DOHH2 (cell line): Measurements from ENCODE around the gene PYDC2.

Source experiments
- H3F3A ChIP-seq: fragments of 200-600 bp; sonication (generic), shearing (Covaris generic); 2 replicates; pipeline ENCODE4 v1.6.0; 2016; ENCODE audit warnings: antibody characterized with exemption, mild to moderate bottlenecking; ENCODE audit not compliant: control insufficient read depth, insufficient read depth
- H3K27ac ChIP-seq: fragments of 200-600 bp; sonication (generic); 2 replicates; pipeline ENCODE4 v1.5.1; 2014; ENCODE audit warnings: low read depth, mild to moderate bottlenecking, low read length, moderate library complexity
- H3K27me3 ChIP-seq: fragments of 200-600 bp; sonication (generic); 2 replicates; pipeline ENCODE4 v1.6.1; 2014; ENCODE audit warnings: mild to moderate bottlenecking, low read length, mixed read lengths; ENCODE audit not compliant: control insufficient read depth
- H3K36me3 ChIP-seq: fragments of 200-600 bp; sonication (generic); 2 replicates; pipeline ENCODE4 v1.6.1; 2014; ENCODE audit warnings: mild to moderate bottlenecking, low read length, moderate library complexity, mixed read lengths; ENCODE audit not compliant: control insufficient read depth
- H3K4me1 ChIP-seq: fragments of 200-600 bp; sonication (generic); 2 replicates; pipeline ENCODE4 v1.6.1; 2014; ENCODE audit warnings: mild to moderate bottlenecking, low read length, mixed read lengths; ENCODE audit not compliant: control insufficient read depth
- H3K4me2 ChIP-seq: fragments of 200-600 bp; sonication (generic); 2 replicates; pipeline ENCODE4 v1.6.0; 2014; ENCODE audit warnings: mild to moderate bottlenecking, low read length, moderate library complexity
- H3K4me3 ChIP-seq: fragments of 200-600 bp; sonication (generic); 2 replicates; pipeline ENCODE4 v1.5.1; 2014; ENCODE audit warnings: mild to moderate bottlenecking, low read length, mixed read lengths
- H3K79me2 ChIP-seq: fragments of 200-600 bp; sonication (generic); 2 replicates; pipeline ENCODE4 v1.6.1; 2014; ENCODE audit warnings: mild to moderate bottlenecking, low read length, mixed read lengths; ENCODE audit not compliant: control insufficient read depth
- H3K9me2 ChIP-seq: fragments of 200-600 bp; sonication (generic); replicated peaks from 2 replicates; pipeline ENCODE4 v1.6.1; 2014; ENCODE audit warnings: mild to moderate bottlenecking, low read length, mixed read lengths; ENCODE audit not compliant: control insufficient read depth
- H3K9me3 ChIP-seq: fragments of 200-600 bp; sonication (generic); 2 replicates; pipeline ENCODE4 v1.6.1; 2014; ENCODE audit warnings: antibody characterized with exemption, low read length, mixed read lengths; ENCODE audit not compliant: control insufficient read depth, insufficient read depth
- H4K20me1 ChIP-seq: fragments of 200-600 bp; sonication (generic); 2 replicates; pipeline ENCODE4 v1.6.0; 2014; ENCODE audit warnings: low read depth, mild to moderate bottlenecking, antibody characterized with exemption, low read length, moderate library complexity; ENCODE audit not compliant: control insufficient read depth, insufficient read depth
- EZH2phosphoT487 ChIP-seq: fragments of 200-600 bp; sonication (generic); IDR thresholded peaks from 2 replicates; pipeline ENCODE4 v1.6.1; 2017; ENCODE audit warnings: borderline replicate concordance, mild to moderate bottlenecking, antibody characterized with exemption, low read length, moderate library complexity, mixed read lengths
- TF ChIP-seq, protein P1 (sequence below): fragments of 200-600 bp; sonication (generic); IDR thresholded peaks from one replicate; pipeline ENCODE4 v1.5.1; 2014; ENCODE audit warnings: antibody characterized with exemption, mild to moderate bottlenecking, low read depth, low read length; ENCODE audit not compliant: poor library complexity, severe bottlenecking

The PYDC2 gene

DNA sequence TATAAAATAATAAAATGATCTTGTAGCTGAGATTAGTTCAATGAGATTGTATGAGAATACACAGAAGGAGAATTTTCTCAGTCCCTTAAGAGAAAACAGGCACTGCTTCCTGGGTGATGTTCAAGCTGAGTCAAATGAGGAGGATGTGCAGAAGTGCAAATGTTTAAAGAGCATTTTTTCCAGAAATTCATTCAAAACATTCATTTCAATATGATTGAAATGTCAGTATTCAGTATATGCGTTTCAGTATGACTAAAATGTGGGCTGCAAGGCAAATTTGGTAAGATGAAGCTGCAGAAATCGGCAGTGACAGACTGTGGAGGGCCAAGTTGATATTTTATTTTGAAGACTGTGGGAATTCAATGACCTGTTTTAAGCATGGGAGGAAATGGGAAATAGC is 19.3 kb upstream of the PYDC2 start:
- H3K9me3 ChIP-seq: no peaks in the 10 kb centered on the region
- no peaks in the 10 kb centered on the region for H4K20me1 ChIP-seq
- H3K79me2 ChIP-seq: no peaks in the 10 kb centered on the region
- H3K27me3 ChIP-seq: no peaks in the 10 kb centered on the region
- no peaks in the 10 kb centered on the region for H3K9me2 ChIP-seq
- no peak overlapping the region for H3K4me2 ChIP-seq
- no peaks in the 10 kb centered on the region for H3K4me1 ChIP-seq
- TF ChIP-seq EZH2phosphoT487: no peak
- TF ChIP-seq, protein P1, sequence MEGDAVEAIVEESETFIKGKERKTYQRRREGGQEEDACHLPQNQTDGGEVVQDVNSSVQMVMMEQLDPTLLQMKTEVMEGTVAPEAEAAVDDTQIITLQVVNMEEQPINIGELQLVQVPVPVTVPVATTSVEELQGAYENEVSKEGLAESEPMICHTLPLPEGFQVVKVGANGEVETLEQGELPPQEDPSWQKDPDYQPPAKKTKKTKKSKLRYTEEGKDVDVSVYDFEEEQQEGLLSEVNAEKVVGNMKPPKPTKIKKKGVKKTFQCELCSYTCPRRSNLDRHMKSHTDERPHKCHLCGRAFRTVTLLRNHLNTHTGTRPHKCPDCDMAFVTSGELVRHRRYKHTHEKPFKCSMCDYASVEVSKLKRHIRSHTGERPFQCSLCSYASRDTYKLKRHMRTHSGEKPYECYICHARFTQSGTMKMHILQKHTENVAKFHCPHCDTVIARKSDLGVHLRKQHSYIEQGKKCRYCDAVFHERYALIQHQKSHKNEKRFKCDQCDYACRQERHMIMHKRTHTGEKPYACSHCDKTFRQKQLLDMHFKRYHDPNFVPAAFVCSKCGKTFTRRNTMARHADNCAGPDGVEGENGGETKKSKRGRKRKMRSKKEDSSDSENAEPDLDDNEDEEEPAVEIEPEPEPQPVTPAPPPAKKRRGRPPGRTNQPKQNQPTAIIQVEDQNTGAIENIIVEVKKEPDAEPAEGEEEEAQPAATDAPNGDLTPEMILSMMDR: no peak
- H3K27ac ChIP-seq: no peak overlapping the region
- H3K36me3 ChIP-seq: no peaks in the 10 kb centered on the region
- no peak overlapping the region for H3K4me3 ChIP-seq
- H3F3A ChIP-seq: no peaks in the 10 kb centered on the region

DNA sequence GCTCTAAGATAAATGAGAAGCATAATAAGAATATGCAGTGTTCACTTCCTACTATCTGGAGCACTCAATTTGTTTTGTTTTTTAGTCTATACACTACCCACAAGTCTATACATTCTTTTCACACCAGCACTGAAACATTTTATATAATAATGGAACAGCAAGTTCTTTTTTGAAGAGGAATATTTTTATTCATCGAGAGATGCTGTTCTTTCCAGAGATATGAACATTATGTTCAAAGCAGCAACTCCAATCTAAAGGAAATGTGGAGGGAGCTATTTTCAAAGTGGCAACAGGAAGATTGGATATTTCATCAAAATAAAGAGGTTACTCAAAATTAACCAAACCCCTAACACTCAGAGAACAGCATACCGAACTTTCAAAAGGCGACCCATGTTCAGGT is 16.4 kb upstream of the PYDC2 start:
- H3K36me3 ChIP-seq: no peaks in the 10 kb centered on the region
- H3F3A ChIP-seq: no peaks in the 10 kb centered on the region
- no peak overlapping the region for H3K4me2 ChIP-seq
- TF ChIP-seq, protein P1: no peak
- no peak for TF ChIP-seq EZH2phosphoT487
- H3K79me2 ChIP-seq: no peaks in the 10 kb centered on the region
- H3K4me3 ChIP-seq: no peak overlapping the region
- no peaks in the 10 kb centered on the region for H3K27me3 ChIP-seq
- H3K27ac ChIP-seq: no peak overlapping the region
- H3K4me1 ChIP-seq: no peaks in the 10 kb centered on the region
- no peaks in the 10 kb centered on the region for H4K20me1 ChIP-seq
- H3K9me3 ChIP-seq: no peaks in the 10 kb centered on the region
- H3K9me2 ChIP-seq: no peaks in the 10 kb centered on the region

DNA sequence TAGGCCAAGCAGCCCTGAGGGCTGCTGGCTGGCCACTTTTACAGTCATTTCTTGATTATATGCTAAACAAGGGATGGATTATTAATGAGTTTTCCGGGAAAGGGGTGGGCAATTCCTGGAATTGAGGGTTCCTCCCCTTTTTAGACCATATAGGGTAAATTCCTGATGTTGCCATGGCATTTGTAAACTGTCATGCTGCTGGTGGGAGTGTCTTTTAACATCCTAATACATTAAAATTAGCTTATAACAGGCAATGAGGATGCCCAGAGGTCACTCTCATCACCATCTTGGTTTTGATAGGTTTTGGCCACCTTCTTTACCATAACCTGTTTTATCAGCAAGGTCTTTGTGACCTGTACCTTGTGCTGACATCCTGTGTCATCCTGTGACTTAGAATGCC is 11.7 kb upstream of the PYDC2 start:
- no peak overlapping the region for H3K4me2 ChIP-seq
- no peak overlapping the region for H3K27ac ChIP-seq
- H3K4me1 ChIP-seq: no peaks in the 10 kb centered on the region
- no peaks in the 10 kb centered on the region for H3K9me3 ChIP-seq
- no peaks in the 10 kb centered on the region for H3F3A ChIP-seq
- no peak overlapping the region for H3K4me3 ChIP-seq
- no peaks in the 10 kb centered on the region for H3K27me3 ChIP-seq
- H3K79me2 ChIP-seq: no peaks in the 10 kb centered on the region
- H3K9me2 ChIP-seq: no peaks in the 10 kb centered on the region; the same call in 1 of the 2 replicates
- H4K20me1 ChIP-seq: no peaks in the 10 kb centered on the region
- TF ChIP-seq, protein P1: no peak
- TF ChIP-seq EZH2phosphoT487: no peak
- no peaks in the 10 kb centered on the region for H3K36me3 ChIP-seq
